ENCODE measurements around the gene SLC1A2.

- TF ChIP-seq CTCF (IDR thresholded peaks at IDR 0.05; ENCODE audit: insufficient read depth, low read length, poor library complexity, severe bottlenecking) (no peak), EZH2phosphoT487 (conservative IDR thresholded peaks at IDR 0.05; ENCODE audit: low read length) (no peak)
Measured at GRCh38 chr11:35277827-35278226, 141.5 kb downstream of the SLC1A2 start.
